H9 (cell line): Measurements from ENCODE around the gene DISC1. TPM values are rescaled to one million over a fixed set of nuclear protein-coding genes. Genes with fewer than 3 reads are reported as not detected.
A peak's percentile ranks its signal among the peaks of the same experiment; 100 is the strongest.

ENCODE experiments used
- DNase-seq: peaks from one replicate; pipeline ENCODE4 v3.0.0-alpha.2; 2017
- H2AFZ ChIP-seq: one replicate; pipeline ENCODE4 v1.6.1; 2013; ENCODE audit warnings: mild to moderate bottlenecking, low read length, control low read depth, moderate library complexity
- H2AK5ac ChIP-seq: 2 replicates; pipeline ENCODE4 v1.6.1; 2013; ENCODE audit warnings: low read length, control low read depth, mixed read lengths; ENCODE audit not compliant: insufficient read length
- H2BK120ac ChIP-seq: one replicate; pipeline ENCODE4 v1.6.1; 2013; ENCODE audit warnings: low read depth, mild to moderate bottlenecking, low read length, control low read depth, inconsistent platforms; ENCODE audit not compliant: poor library complexity, severe bottlenecking
- H2BK12ac ChIP-seq: 2 replicates; pipeline ENCODE4 v1.6.1; 2013; ENCODE audit warnings: low read length, control low read depth, mixed read lengths, low read depth; ENCODE audit not compliant: insufficient read length
- H2BK15ac ChIP-seq: 2 replicates; pipeline ENCODE4 v1.6.1; 2013; ENCODE audit warnings: low read depth, low read length, control low read depth
- H2BK20ac ChIP-seq: one replicate; pipeline ENCODE4 v1.6.1; 2013; ENCODE audit warnings: low read depth, mild to moderate bottlenecking, low read length, control low read depth, inconsistent platforms; ENCODE audit not compliant: poor library complexity, severe bottlenecking
- H2BK5ac ChIP-seq: 2 replicates; pipeline ENCODE4 v1.6.1; 2013; ENCODE audit warnings: low read length, control low read depth, mixed read lengths; ENCODE audit not compliant: insufficient read length
- H3K14ac ChIP-seq: 2 replicates; pipeline ENCODE4 v1.6.1; 2013; ENCODE audit warnings: low read length, control low read depth; ENCODE audit not compliant: insufficient read depth
- H3K18ac ChIP-seq: 2 replicates; pipeline ENCODE4 v1.6.1; 2013; ENCODE audit warnings: low read depth, mild to moderate bottlenecking, mixed read lengths, low read length, control low read depth; ENCODE audit not compliant: insufficient read length
- H3K23ac ChIP-seq: 2 replicates; pipeline ENCODE4 v1.6.1; 2013; ENCODE audit warnings: low read length, control low read depth, mixed read lengths, low read depth; ENCODE audit not compliant: insufficient read length
- H3K23me2 ChIP-seq: 2 replicates; pipeline ENCODE4 v1.6.1; 2013; ENCODE audit warnings: low read depth, mild to moderate bottlenecking, mixed read lengths, low read length, control low read depth; ENCODE audit not compliant: insufficient read length, poor library complexity, severe bottlenecking
- H3K27ac ChIP-seq: 2 replicates; pipeline ENCODE4 v1.5.1; 2013; ENCODE audit warnings: low read length, control low read depth, mixed read lengths, low read depth; ENCODE audit not compliant: insufficient read length
- H3K27me3 ChIP-seq: 2 replicates; pipeline ENCODE4 v1.6.1; 2013; ENCODE audit warnings: low read length, control low read depth, inconsistent platforms; ENCODE audit not compliant: insufficient read depth
- H3K4ac ChIP-seq: 2 replicates; pipeline ENCODE4 v1.6.1; 2013; ENCODE audit warnings: low read depth, mild to moderate bottlenecking, control low read depth, inconsistent platforms, low read length, moderate library complexity
- H3K4me1 ChIP-seq: 2 replicates; pipeline ENCODE4 v1.6.1; 2013; ENCODE audit warnings: low read length, control low read depth, inconsistent platforms; ENCODE audit not compliant: insufficient read depth
- H3K4me2 ChIP-seq: 2 replicates; pipeline ENCODE4 v1.6.1; 2013; ENCODE audit warnings: low read length, control low read depth, mixed read lengths; ENCODE audit not compliant: insufficient read length, insufficient read depth
- H3K56ac ChIP-seq: 2 replicates; pipeline ENCODE4 v1.6.1; 2013; ENCODE audit warnings: low read depth, mild to moderate bottlenecking, mixed read lengths, low read length, control low read depth; ENCODE audit not compliant: insufficient read length
- H3K79me1 ChIP-seq: 2 replicates; pipeline ENCODE4 v1.6.1; 2013; ENCODE audit warnings: low read depth, mild to moderate bottlenecking, moderate library complexity, low read length, control low read depth, inconsistent platforms; ENCODE audit not compliant: insufficient read depth, poor library complexity, severe bottlenecking
- H3K79me2 ChIP-seq: 2 replicates; pipeline ENCODE4 v1.6.1; 2013; ENCODE audit warnings: low read length, control low read depth, inconsistent platforms; ENCODE audit not compliant: insufficient read depth
- H3K9ac ChIP-seq: 2 replicates; pipeline ENCODE4 v1.6.1; 2013; ENCODE audit warnings: low read length, control low read depth, mixed read lengths; ENCODE audit not compliant: insufficient read length; ENCODE audit errors: extremely low read depth
- H3K9me3 ChIP-seq: one replicate; pipeline ENCODE4 v1.6.1; 2013; ENCODE audit warnings: low read depth, low read length, inconsistent platforms; ENCODE audit not compliant: control insufficient read depth
- H3T11ph ChIP-seq: one replicate; pipeline ENCODE4 v1.6.1; 2013; ENCODE audit warnings: mild to moderate bottlenecking, low read length, control low read depth, inconsistent platforms
- H4K20me1 ChIP-seq: one replicate; pipeline ENCODE4 v1.6.1; 2013; ENCODE audit not compliant: control insufficient read depth, insufficient read length, insufficient read depth
- H4K5ac ChIP-seq: 2 replicates; pipeline ENCODE4 v1.6.1; 2013; ENCODE audit warnings: low read depth, mild to moderate bottlenecking, mixed read lengths, low read length, control low read depth; ENCODE audit not compliant: insufficient read length
- H4K8ac ChIP-seq: replicated peaks from 2 replicates; pipeline ENCODE4 v1.6.1; 2013; ENCODE audit warnings: low read length, control low read depth, mixed read lengths, low read depth; ENCODE audit not compliant: insufficient read length
- H4K91ac ChIP-seq: 2 replicates; pipeline ENCODE4 v1.6.1; 2013; ENCODE audit warnings: low read depth, mild to moderate bottlenecking, moderate library complexity, mixed read lengths, low read length, control low read depth; ENCODE audit not compliant: insufficient read length
- H3K27ac Mint-ChIP-seq, 3 experiments: 2 replicates in 2 of 3; 3 replicates in 1 of 3; pipeline ENCODE4 v1.8.0; 2020 to 2021; ENCODE audit warnings: mixed read lengths in 3 of 3, mild to moderate bottlenecking in 1 of 3, moderate library complexity in 1 of 3
- H3K27me3 Mint-ChIP-seq: 2 replicates; pipeline ENCODE4 v1.8.0; 2021; ENCODE audit warnings: low read depth, mild to moderate bottlenecking, moderate library complexity, mixed read lengths
- H3K36me3 Mint-ChIP-seq, 3 experiments: 2 replicates in 2 of 3; 3 replicates in 1 of 3; pipeline ENCODE4 v1.8.0; 2020 to 2021; ENCODE audit warnings: low read depth in 3 of 3, mixed read lengths in 3 of 3; ENCODE audit not compliant: insufficient read depth in 1 of 3
- H3K4me1 Mint-ChIP-seq, 2 experiments: 2 replicates each; pipeline ENCODE4 v1.8.0; 2020; ENCODE audit warnings: mixed read lengths in 2 of 2
- H3K4me3 Mint-ChIP-seq, 2 experiments: 2 replicates in 1 of 2; 3 replicates in 1 of 2; pipeline ENCODE4 v1.8.0; 2020 to 2021; ENCODE audit warnings: mild to moderate bottlenecking in 2 of 2, mixed read lengths in 2 of 2, moderate library complexity in 1 of 2
- H3K9me3 Mint-ChIP-seq, 2 experiments: 2 replicates in 1 of 2; 3 replicates in 1 of 2; pipeline ENCODE4 v1.8.0; 2020; ENCODE audit warnings: mild to moderate bottlenecking in 2 of 2, mixed read lengths in 2 of 2, moderate library complexity in 1 of 2
- CTCF ChIP-seq: fragments of 200-600 bp; sonication (generic); conservative IDR thresholded peaks from 3 replicates; pipeline ENCODE4 v1.8.0; 2021; ENCODE audit warnings: antibody characterized with exemption, mild to moderate bottlenecking
- WGBS: extraction: QIAGEN DNeasy Blood & Tissue Kit; methylation state at CpG from one replicate; pipeline ENCODE4 v1.1.7; 2013; ENCODE audit warnings: missing lambda C conversion rate, low lambda C conversion rate, mixed read lengths; ENCODE audit not compliant: insufficient read length; ENCODE audit errors: extremely low coverage; 5-methylcytosine and 5-hydroxymethylcytosine counted together
- total RNA-seq: library from RNA; stranded (reverse); gene quantifications from 2 replicates; pipeline ENCODE4 v1.2.1, GENCODE V29; 2021

Gene DISC1
- total RNA-seq, 1 experiment from 2014 or later, result 2.5 TPM

DNA sequence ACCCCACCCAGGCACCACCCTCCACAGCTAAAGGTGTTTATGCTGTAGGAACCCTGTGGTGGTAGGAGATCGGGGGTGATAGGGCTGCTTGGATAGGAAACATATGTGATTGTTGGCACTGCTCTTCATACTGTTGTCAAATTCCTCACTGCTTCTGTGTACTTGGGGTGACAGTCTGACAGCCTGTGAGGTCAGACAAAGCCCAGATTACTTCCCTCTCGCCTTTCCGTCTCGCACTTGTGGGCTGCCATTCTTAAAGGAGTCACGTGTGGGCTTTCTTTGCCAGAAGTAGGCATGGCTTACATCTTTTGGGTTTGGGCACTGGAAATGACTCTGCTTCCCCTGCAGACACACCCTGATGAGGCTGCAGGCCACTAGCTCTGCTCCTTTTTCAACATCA lies 363.8 kb downstream of the DISC1 start:
- H3K4me3 Mint-ChIP-seq, result peak overlapping the region in 1 of 2 experiments; percentile 16; a peak in 2 of 5 replicates
- Histone ChIP-seq H2AFZ (no peak overlapping the region), H2BK12ac (no peak overlapping the region)

More for the DNA sequence above, 363.8 kb downstream of the DISC1 start:
- H3K27ac Mint-ChIP-seq, result no peak overlapping the region; a peak in 1 of 7 replicates
- H3K79me2 ChIP-seq, result no peaks in the 10 kb centered on the region
- no peak overlapping the region for H3K27ac ChIP-seq
- no peaks in the 10 kb centered on the region for H4K20me1 ChIP-seq
- H2BK20ac ChIP-seq, result no peak overlapping the region
- H3K36me3 Mint-ChIP-seq, result no peaks in the 10 kb centered on the region
- H4K8ac ChIP-seq, result no peak overlapping the region
- no CpG with 5 or more reads among the region's 5 CpGs for WGBS
- no peaks in the 10 kb centered on the region; the same call in 1 of the 2 replicates for H3K27me3 Mint-ChIP-seq
- H3K9ac ChIP-seq, result no peak overlapping the region
- no peak overlapping the region for H4K91ac ChIP-seq
- no peaks in the 10 kb centered on the region for H3K27me3 ChIP-seq
- no peak overlapping the region for H2BK15ac ChIP-seq
- no peak overlapping the region for H2BK5ac ChIP-seq
- H2BK120ac ChIP-seq, result no peak overlapping the region
- H3K14ac ChIP-seq, result no peak overlapping the region
- H2AK5ac ChIP-seq, result no peak overlapping the region
- no peaks in the 10 kb centered on the region for H3K9me3 ChIP-seq
- H3K4ac ChIP-seq, result no peak overlapping the region
- H3K23ac ChIP-seq, result no peak overlapping the region
- peaks cover 9 to 12% of the 10 kb centered on the region in 2 experiments for H3K4me1 Mint-ChIP-seq
- no peak for DNase-seq
- no peak overlapping the region for H4K5ac ChIP-seq
- no peak overlapping the region for H3K18ac ChIP-seq
- H3K79me1 ChIP-seq, result no peaks in the 10 kb centered on the region
- no peak overlapping the region for H3K4me2 ChIP-seq
- H3K23me2 ChIP-seq, result no peaks in the 10 kb centered on the region
- H3K4me1 ChIP-seq, result no peaks in the 10 kb centered on the region; the same call in 1 of the 2 replicates
- no peak overlapping the region for H3T11ph ChIP-seq
- no peak for TF ChIP-seq CTCF
- no peak overlapping the region for H3K56ac ChIP-seq
- H3K9me3 Mint-ChIP-seq, result no peaks in the 10 kb centered on the region
